Measurements from ENCODE around the gene EEFSEC. TPM values are rescaled to one million over a fixed set of nuclear protein-coding genes. Genes with fewer than 3 reads are reported as not detected.

Gene EEFSEC
- total and polyA plus RNA-seq, 2 of the 4 experiments (the other 2 are of a cell fraction) = 4.5 to 9.3 TPM

DNA sequence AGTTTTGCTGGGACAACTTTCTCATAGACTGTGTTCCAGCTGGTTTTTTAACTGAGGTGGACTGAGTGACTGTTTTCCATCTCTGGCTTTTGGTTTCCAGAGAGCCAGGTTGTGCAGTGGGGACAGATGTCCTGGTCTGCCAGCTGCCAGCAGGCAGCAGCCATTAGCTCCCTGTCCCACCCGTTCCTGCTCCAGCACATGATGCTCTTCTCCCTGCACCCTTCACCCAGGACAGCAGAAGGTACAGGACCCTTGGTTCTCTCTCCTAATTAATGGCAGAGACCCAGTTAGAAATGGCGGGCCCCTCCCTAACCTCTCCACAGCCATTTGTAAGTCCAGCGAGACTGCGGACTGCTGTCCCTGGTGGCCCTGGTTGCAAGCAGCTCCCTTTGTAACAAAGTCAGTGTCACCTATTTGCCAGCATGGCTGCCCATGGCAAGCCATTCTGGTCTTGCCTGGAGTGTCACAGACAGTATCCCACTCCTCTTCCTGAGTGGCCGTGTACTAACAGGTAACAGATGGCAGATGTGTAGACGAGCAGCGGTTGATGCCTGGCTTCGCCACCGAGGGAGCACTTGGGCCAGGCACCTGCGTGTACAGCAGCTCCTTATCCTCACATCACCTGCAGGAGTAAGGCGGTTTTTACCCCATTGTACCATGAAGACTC lies 165.1 kb downstream of the EEFSEC start:
- H4K5ac ChIP-seq (ENCODE audit: low read depth, low read length) = no peak overlapping the region

More for the DNA sequence above, 165.1 kb downstream of the EEFSEC start:
- Histone ChIP-seq H3K9me3 (ENCODE audit: control insufficient read depth, insufficient read depth, low read length) (no peaks in the 10 kb centered on the region), H3K18ac (ENCODE audit: low read depth, low read length) (no peak overlapping the region), H3K4me3 (ENCODE audit: insufficient read depth, low read depth, low read length) (no peak overlapping the region), H3K27ac (ENCODE audit: insufficient read depth, low read length) (no peak overlapping the region), H3K79me1 (ENCODE audit: low read depth in 1 of 2, low read length in 2 of 2) (no peaks in the 10 kb centered on the region), H3K4me1 (ENCODE audit: control insufficient read depth, insufficient read depth, low read length) (no peaks in the 10 kb centered on the region), H3K27me3 (ENCODE audit: control insufficient read depth, insufficient read depth, low read length) (no peaks in the 10 kb centered on the region), H3K9ac (ENCODE audit: low read depth, low read length) (no peak overlapping the region), H4K91ac (ENCODE audit: insufficient read depth, low read depth, low read length) (no peak overlapping the region), H2BK15ac (ENCODE audit: low read depth, low read length) (no peak overlapping the region), H3K36me3 (ENCODE audit: control insufficient read depth, insufficient read depth, low read length) (no peaks in the 10 kb centered on the region), H3K56ac (ENCODE audit: extremely low read depth, insufficient read depth, low read length) (no peak overlapping the region), H4K8ac (ENCODE audit: low read depth in 2 of 2, low read length in 2 of 2) (no peak overlapping the region), H3K23ac (ENCODE audit: low read depth, low read length) (no peak overlapping the region), H2AFZ (replicated peaks; ENCODE audit: low read length, poor library complexity) (no peak overlapping the region), H3K14ac (replicated peaks; ENCODE audit: low read depth, low read length) (no peak overlapping the region), H2BK120ac (ENCODE audit: low read depth, low read length) (no peak overlapping the region), H3K4me2 (ENCODE audit: low read depth, low read length) (no peak overlapping the region), H4K20me1 (ENCODE audit: insufficient read depth, low read length) (no peaks in the 10 kb centered on the region; the same call in 1 of the 2 replicates), H3K4ac (ENCODE audit: low read depth, low read length) (no peak overlapping the region), H3K9me1 (ENCODE audit: insufficient read depth, low read length) (peaks cover 1% of the 10 kb centered on the region; the same call in 1 of the 2 replicates), H2AK5ac (ENCODE audit: low read depth, low read length) (no peak overlapping the region), H2BK20ac (ENCODE audit: low read depth, low read length) (no peak overlapping the region), H2AK9ac (replicated peaks; ENCODE audit: low read depth, low read length, poor library complexity) (no peak overlapping the region), H2BK5ac (ENCODE audit: low read depth, low read length, poor library complexity, severe bottlenecking) (no peak overlapping the region)
- ATAC-seq (ENCODE audit: low read depth) (no peak), DNase-seq (no peak)
- ChIA-PET CTCF (interaction anchor here (1.5 kb wide), 1 partner anchor 148 kb away, joined by 4 read pairs; no protein-coding TSS in a partner anchor), POLR2A (ENCODE audit: unreplicated experiment) (no interaction called here)
- dilution Hi-C loops (cut with HindIII; ENCODE audit: low sequenced_read_pairs, unreplicated experiment) (no loop called here), in situ Hi-C loops (cut with MboI; ENCODE audit: low sequenced_read_pairs) (no loop called here), intact Hi-C loops (cut with micrococcal nuclease) (no loop called here)
- TF ChIP-seq RCOR1 (IDR thresholded peaks at IDR 0.05; ENCODE audit: insufficient replicate concordance, low read length) (no peak), MAFK (IDR thresholded peaks at IDR 0.05; ENCODE audit: low read depth, low read length) (no peak), NFE2L2 (IDR thresholded peaks at IDR 0.05; ENCODE audit: low read depth, low read length) (no peak), FOS (IDR thresholded peaks at IDR 0.05; ENCODE audit: low read depth, low read length) (no peak), USF2 (IDR thresholded peaks at IDR 0.05; ENCODE audit: low read depth, low read length) (no peak), BHLHE40 (IDR thresholded peaks at IDR 0.05; ENCODE audit: low read depth, low read length) (no peak), POLR2A (IDR thresholded peaks at IDR 0.05; ENCODE audit: low read depth, low read length) (no peak), CTCF (conservative IDR thresholded peaks at IDR 0.05; ENCODE audit: low read depth, low read length) (no peak), CHD1 (IDR thresholded peaks at IDR 0.05; ENCODE audit: low read depth, low read length) (no peak), MXI1 (IDR thresholded peaks at IDR 0.05; ENCODE audit: borderline replicate concordance, low read depth, low read length) (no peak), MAZ (IDR thresholded peaks at IDR 0.05; ENCODE audit: borderline replicate concordance, low read depth, low read length) (no peak), RAD21 (IDR thresholded peaks at IDR 0.05; ENCODE audit: low read length) (no peak), RFX5 (IDR thresholded peaks at IDR 0.05; ENCODE audit: low read depth, low read length) (no peak), SMC3 (IDR thresholded peaks at IDR 0.05; ENCODE audit: low read depth, low read length) (no peak), CEBPB (IDR thresholded peaks at IDR 0.05; ENCODE audit: low read depth, low read length) (no peak), ELK1 (IDR thresholded peaks at IDR 0.05; ENCODE audit: borderline replicate concordance, low read depth, low read length) (no peak)
- WGBS, 2 experiments (ENCODE audit: extremely low coverage in 2 of 2, insufficient read length in 1 of 2) = 90% methylated on average over 4 of the region's 11 CpGs; no CpG with 5 or more reads in 1 of the 2 experiments
- no TSS peak for BruUV-seq (replicated peaks)
